ENCODE measurements around the gene LPIN1.

The LPIN1 gene, protein sequence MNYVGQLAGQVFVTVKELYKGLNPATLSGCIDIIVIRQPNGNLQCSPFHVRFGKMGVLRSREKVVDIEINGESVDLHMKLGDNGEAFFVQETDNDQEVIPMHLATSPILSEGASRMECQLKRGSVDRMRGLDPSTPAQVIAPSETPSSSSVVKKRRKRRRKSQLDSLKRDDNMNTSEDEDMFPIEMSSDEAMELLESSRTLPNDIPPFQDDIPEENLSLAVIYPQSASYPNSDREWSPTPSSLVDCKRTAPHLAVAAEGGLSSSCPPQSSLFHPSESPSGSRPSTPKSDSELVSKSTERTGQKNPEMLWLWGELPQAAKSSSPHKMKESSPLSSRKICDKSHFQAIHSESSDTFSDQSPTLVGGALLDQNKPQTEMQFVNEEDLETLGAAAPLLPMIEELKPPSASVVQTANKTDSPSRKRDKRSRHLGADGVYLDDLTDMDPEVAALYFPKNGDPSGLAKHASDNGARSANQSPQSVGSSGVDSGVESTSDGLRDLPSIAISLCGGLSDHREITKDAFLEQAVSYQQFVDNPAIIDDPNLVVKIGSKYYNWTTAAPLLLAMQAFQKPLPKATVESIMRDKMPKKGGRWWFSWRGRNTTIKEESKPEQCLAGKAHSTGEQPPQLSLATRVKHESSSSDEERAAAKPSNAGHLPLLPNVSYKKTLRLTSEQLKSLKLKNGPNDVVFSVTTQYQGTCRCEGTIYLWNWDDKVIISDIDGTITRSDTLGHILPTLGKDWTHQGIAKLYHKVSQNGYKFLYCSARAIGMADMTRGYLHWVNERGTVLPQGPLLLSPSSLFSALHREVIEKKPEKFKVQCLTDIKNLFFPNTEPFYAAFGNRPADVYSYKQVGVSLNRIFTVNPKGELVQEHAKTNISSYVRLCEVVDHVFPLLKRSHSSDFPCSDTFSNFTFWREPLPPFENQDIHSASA
- 136 to 199 (median 158) reads per million in 3 donors for total RNA-seq

DNA sequence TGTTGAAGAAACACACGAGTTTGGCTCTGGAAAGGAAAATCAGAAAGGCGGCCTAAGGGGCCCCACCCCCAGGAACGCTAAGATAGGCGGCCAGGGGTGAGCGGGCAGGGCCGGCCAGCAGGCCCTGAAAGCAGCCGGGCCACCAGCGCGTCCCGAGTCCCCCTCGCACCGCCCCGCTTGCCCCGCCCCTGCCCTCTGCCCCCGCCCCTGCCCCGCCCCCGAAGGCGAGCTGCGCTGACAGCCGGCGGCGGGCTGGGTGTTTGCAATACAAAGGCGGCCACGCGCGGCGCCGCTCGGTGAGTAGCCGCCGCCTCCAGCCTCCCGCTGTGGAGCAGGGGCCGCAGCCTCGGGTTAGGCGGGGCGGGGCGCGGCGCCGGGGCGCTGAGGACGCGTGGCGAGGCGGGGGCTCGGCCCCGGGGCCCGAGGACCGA, at the start of gene LPIN1:
Gene LPIN1, plus strand, starts transcription at position 257 of the 431 bp plus-strand sequence. CDS start 18,910 bp downstream, outside the sequence.
- peak within 1 kb of the TSS; percentile 81 for H3K27ac ChIP-seq (ENCODE audit: insufficient read depth, low read length, poor library complexity, severe bottlenecking)
- H3K4me1 ChIP-seq (ENCODE audit: control insufficient read depth, insufficient read depth, low read length, poor library complexity, severe bottlenecking), result peaks cover 58% of the 10 kb centered on the region
- peak within 1 kb of the TSS; percentile 66 for H3K4me3 ChIP-seq (ENCODE audit: insufficient read depth, low read depth, low read length, poor library complexity, severe bottlenecking)
- DNase-seq, result peak; percentile 80 to 82 (median 80)
- no peaks in the 10 kb centered on the region for H3K9me3 ChIP-seq (ENCODE audit: control insufficient read depth, low read length)
- H3K27me3 ChIP-seq (replicated peaks; ENCODE audit: control insufficient read depth, insufficient read depth, low read length, poor library complexity, severe bottlenecking), result no peaks in the 10 kb centered on the region
- no peaks in the 10 kb centered on the region for H3K36me3 ChIP-seq (ENCODE audit: control insufficient read depth, insufficient read depth, low read length)

DNA sequence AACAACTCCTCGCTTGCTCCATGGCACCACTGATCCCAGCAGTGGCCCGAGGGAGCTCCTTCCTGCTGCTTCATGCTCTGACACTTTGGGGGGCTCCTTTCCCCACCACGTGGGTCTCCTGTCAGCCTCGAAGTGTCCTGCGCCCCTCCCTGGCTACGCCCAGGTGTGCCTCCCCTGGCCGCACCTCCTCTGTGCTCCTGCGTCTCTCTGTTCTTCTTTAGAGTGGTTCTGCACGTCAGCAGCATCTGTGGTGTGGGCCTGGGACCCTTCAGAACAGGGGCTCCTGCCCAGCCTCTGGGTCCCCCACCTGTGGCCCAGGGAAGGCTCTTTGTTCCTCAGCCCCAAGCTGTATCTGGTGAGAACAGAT, 49.7 kb upstream of the LPIN1 start:
- H3K27me3 ChIP-seq (replicated peaks; ENCODE audit: control insufficient read depth, insufficient read depth, low read length, poor library complexity, severe bottlenecking), result no peaks in the 10 kb centered on the region
- no peaks in the 10 kb centered on the region for H3K36me3 ChIP-seq (ENCODE audit: control insufficient read depth, insufficient read depth, low read length)
- H3K9me3 ChIP-seq (ENCODE audit: control insufficient read depth, low read length), result no peaks in the 10 kb centered on the region
- H3K4me1 ChIP-seq (ENCODE audit: control insufficient read depth, insufficient read depth, low read length, poor library complexity, severe bottlenecking), result no peaks in the 10 kb centered on the region
- DNase-seq, result no peak
- H3K27ac ChIP-seq (ENCODE audit: insufficient read depth, low read length, poor library complexity, severe bottlenecking), result no peak overlapping the region
- H3K4me3 ChIP-seq (ENCODE audit: insufficient read depth, low read depth, low read length, poor library complexity, severe bottlenecking), result no peak overlapping the region

DNA sequence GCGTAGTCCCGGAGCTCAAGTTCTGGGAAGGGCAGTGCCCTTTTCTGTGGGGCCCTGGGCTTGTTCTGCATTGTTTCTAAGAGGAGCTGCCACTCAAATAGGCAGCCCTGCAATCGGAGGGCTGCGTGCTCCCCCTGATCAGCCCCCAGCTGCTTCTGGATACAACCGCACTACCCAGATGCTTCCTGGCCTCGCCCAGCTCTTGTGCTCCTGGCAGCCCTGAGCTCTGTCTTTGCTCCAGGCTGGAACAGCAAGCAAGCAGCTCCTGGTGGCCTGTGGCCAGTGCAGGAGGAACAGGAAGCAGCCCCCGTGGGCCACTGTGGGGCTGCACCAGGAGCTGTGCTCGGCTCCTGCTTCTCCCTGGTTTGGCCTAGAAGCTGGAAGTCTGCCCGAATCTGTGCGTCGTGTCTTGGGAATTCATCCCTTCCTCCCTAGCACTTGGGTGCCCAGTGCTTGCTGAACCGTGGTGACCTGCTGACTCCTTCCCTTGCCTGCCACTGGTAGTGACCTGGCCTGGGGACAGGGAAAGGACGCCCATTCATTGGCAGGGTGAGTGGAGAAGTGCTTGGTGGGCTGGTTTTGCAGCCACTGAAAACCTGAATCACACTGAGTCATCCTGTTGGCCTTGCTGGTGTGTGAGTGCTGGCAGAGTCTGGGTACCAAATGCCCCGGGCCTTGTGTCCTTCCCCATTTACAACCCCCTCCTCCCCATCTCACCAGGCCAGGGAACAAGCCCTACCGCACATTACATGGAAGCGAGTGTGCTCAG, 49.1 kb upstream of the LPIN1 start:
- no peaks in the 10 kb centered on the region for H3K4me1 ChIP-seq (ENCODE audit: control insufficient read depth, insufficient read depth, low read length, poor library complexity, severe bottlenecking)
- no peaks in the 10 kb centered on the region for H3K27me3 ChIP-seq (replicated peaks; ENCODE audit: control insufficient read depth, insufficient read depth, low read length, poor library complexity, severe bottlenecking)
- DNase-seq, result no peak
- no peak overlapping the region for H3K27ac ChIP-seq (ENCODE audit: insufficient read depth, low read length, poor library complexity, severe bottlenecking)
- no peaks in the 10 kb centered on the region for H3K36me3 ChIP-seq (ENCODE audit: control insufficient read depth, insufficient read depth, low read length)
- no peak overlapping the region for H3K4me3 ChIP-seq (ENCODE audit: insufficient read depth, low read depth, low read length, poor library complexity, severe bottlenecking)
- no peaks in the 10 kb centered on the region for H3K9me3 ChIP-seq (ENCODE audit: control insufficient read depth, low read length)

DNA sequence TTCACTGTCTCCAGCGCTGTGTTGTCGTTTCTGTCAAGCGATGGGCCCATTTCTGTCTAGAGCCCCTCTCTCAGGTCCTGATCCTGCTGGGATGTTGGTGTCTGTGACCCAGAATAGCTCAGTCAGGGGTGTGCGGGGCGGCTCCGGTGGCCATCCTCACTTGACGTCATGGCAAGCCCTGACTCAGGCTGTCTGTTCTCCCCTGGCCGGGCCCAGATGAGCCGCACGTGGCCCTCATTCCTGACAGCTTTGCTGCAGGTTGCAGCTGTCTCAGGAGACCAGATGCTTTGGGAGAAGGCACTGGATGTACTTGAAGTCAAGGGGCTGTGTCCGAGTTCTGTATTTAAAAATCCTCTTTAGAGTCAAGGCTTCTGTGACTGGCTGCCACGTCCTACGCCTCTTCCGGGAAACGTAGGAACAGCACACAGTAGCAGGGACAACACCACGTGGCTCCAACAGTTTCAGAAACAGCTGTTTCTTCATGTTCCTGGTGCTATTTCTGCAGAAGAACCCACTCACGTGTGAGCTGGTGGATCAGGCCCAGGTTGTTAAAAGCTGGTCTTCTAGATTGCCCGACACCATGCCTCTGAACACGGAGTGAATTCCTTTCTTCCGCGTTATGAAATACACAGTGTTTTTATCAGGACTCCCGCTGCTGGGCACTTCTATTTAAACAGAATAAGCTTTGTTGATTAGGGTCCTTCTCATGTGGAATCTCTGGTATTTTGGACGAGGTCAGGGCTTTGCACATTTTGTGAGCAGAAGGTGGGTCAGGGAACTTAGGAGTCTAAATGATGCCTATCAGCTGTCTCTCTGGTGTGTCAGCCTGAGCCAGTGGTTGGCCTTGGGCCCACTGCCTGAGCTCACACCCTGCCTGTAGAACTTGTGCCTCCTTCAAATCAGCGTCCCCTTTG, 48.2 kb upstream of the LPIN1 start:
- Histone ChIP-seq H3K27ac (ENCODE audit: insufficient read depth, low read length, poor library complexity, severe bottlenecking) (no peak overlapping the region), H3K9me3 (ENCODE audit: control insufficient read depth, low read length) (no peaks in the 10 kb centered on the region), H3K36me3 (ENCODE audit: control insufficient read depth, insufficient read depth, low read length) (no peaks in the 10 kb centered on the region), H3K27me3 (replicated peaks; ENCODE audit: control insufficient read depth, insufficient read depth, low read length, poor library complexity, severe bottlenecking) (no peaks in the 10 kb centered on the region), H3K4me3 (ENCODE audit: insufficient read depth, low read depth, low read length, poor library complexity, severe bottlenecking) (no peak overlapping the region), H3K4me1 (ENCODE audit: control insufficient read depth, insufficient read depth, low read length, poor library complexity, severe bottlenecking) (no peaks in the 10 kb centered on the region)
- DNase-seq, result no peak

DNA sequence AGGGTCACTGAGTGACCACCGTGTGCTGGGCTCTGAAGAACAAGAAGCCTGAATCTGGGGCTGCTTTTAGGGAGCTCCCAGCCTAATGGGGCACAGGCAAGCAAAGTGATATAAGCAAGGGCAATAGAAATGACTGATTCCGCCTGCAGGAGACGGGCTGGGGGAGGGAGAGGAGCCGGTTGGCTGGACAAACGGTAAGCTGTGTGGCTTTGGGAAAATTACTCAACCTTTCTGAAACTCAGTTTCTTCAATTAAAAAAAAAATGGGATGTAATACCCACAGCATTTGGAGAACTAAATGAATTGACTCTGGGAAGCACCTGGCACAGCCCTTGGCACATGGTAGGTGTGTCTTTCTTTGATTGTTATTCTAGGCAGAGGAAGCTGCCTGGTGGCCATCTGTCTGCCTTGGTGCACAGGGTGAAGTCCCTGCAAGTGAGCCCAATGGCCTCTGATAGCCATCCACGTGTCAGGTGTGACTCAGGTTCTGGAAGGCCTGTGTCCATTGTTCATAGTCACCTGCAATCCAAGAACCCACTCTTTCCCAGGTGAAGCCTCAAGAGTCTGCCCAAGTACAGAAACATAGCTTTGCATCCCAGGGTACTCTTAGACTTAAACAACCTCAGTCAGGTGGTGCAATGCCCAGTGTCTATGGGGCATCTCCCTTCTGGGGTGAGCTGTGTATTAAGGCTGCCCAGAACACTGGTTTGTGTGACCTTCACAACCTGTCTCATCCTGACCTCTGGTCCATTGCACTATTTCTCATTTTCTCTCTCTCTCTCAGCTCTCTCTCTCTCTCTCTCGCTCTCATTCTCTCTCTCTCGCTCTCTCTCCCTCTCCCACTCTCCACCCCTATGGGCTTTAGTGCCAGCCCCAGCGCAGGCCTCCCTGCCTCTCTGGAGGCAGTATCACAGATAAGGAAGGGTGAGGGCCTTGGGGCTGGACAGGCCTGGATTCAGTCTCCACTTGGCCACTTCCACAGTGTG, 46.5 kb upstream of the LPIN1 start:
- H3K4me3 ChIP-seq (ENCODE audit: insufficient read depth, low read depth, low read length, poor library complexity, severe bottlenecking), result no peak overlapping the region
- no peak for DNase-seq
- no peaks in the 10 kb centered on the region for H3K9me3 ChIP-seq (ENCODE audit: control insufficient read depth, low read length)
- H3K27ac ChIP-seq (ENCODE audit: insufficient read depth, low read length, poor library complexity, severe bottlenecking), result no peak overlapping the region
- no peaks in the 10 kb centered on the region for H3K36me3 ChIP-seq (ENCODE audit: control insufficient read depth, insufficient read depth, low read length)
- no peaks in the 10 kb centered on the region for H3K27me3 ChIP-seq (replicated peaks; ENCODE audit: control insufficient read depth, insufficient read depth, low read length, poor library complexity, severe bottlenecking)
- no peaks in the 10 kb centered on the region for H3K4me1 ChIP-seq (ENCODE audit: control insufficient read depth, insufficient read depth, low read length, poor library complexity, severe bottlenecking)

DNA sequence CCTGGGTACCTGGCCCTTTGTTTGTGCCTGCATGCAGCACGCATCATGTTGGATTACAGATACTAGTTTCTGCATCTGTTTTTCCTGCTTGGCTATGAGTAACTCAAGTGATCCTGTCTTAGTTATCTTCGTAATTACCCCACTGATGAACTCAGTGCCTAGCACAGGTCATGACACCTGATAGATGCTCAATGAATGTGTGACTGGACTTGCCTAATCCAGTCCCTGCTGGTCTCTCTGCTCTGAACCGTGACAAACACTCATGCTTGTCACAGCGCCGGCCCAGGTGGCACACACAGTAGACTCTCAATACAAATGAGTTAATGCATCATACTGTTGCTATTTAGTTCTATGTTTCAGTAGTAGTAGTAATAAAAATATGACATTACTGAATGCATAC, 45.2 kb upstream of the LPIN1 start:
- no peak for DNase-seq
- H3K4me3 ChIP-seq (ENCODE audit: insufficient read depth, low read depth, low read length, poor library complexity, severe bottlenecking), result no peak overlapping the region
- H3K9me3 ChIP-seq (ENCODE audit: control insufficient read depth, low read length), result no peaks in the 10 kb centered on the region
- H3K27me3 ChIP-seq (replicated peaks; ENCODE audit: control insufficient read depth, insufficient read depth, low read length, poor library complexity, severe bottlenecking), result no peaks in the 10 kb centered on the region
- H3K36me3 ChIP-seq (ENCODE audit: control insufficient read depth, insufficient read depth, low read length), result no peaks in the 10 kb centered on the region
- no peak overlapping the region for H3K27ac ChIP-seq (ENCODE audit: insufficient read depth, low read length, poor library complexity, severe bottlenecking)
- H3K4me1 ChIP-seq (ENCODE audit: control insufficient read depth, insufficient read depth, low read length, poor library complexity, severe bottlenecking), result no peaks in the 10 kb centered on the region

DNA sequence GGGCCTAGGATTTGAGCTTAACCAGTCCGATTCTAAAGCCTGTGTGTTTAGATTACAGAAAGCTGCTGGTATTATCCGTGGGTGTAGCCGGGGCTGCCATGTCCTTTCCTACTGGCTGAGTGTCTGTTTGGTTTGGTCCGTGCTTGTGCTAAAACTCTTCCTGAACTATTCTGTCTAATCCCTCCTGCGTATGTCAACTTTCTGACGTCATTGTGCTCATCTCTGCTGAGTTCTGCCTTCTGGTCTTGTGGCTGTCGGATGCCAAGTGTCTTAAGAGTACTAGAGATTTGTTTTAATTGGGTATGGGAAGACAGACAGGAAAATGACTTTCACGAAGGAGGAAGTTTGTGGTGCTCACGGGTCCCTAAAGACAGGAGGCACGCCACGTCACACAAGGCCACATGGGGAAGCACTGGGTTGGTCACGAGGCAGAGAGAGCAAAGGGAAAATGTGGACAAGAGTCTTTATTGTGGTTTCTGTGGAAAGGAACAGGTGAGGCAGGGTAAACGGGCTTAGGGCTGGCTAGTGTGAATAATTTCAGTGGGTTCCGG, 44.6 kb upstream of the LPIN1 start:
- H3K4me1 ChIP-seq (ENCODE audit: control insufficient read depth, insufficient read depth, low read length, poor library complexity, severe bottlenecking), result no peaks in the 10 kb centered on the region
- no peak for DNase-seq

DNA sequence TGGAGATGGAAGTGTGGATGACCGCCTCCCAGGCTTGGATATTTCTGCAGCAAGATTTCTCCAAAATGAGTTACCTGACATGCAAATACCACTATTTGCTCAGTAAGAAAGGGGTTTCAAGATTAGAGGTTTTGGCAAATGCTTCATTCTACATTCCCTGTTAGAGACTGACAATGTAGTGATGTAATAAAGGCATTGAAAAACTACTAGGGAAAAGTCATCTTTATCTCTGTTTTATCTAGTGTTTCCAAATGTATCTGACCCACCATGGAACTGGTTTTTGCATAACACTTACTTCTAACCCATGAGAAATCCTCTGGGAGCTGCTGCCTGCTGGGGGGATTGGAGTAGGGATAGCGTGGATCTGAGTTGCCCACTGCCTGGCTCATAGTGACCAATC, 43.5 kb upstream of the LPIN1 start:
- no peaks in the 10 kb centered on the region for H3K9me3 ChIP-seq (ENCODE audit: control insufficient read depth, low read length)
- H3K4me1 ChIP-seq (ENCODE audit: control insufficient read depth, insufficient read depth, low read length, poor library complexity, severe bottlenecking), result no peaks in the 10 kb centered on the region
- H3K36me3 ChIP-seq (ENCODE audit: control insufficient read depth, insufficient read depth, low read length), result no peaks in the 10 kb centered on the region
- H3K27ac ChIP-seq (ENCODE audit: insufficient read depth, low read length, poor library complexity, severe bottlenecking), result no peak overlapping the region
- no peak overlapping the region for H3K4me3 ChIP-seq (ENCODE audit: insufficient read depth, low read depth, low read length, poor library complexity, severe bottlenecking)
- DNase-seq, result no peak
- H3K27me3 ChIP-seq (replicated peaks; ENCODE audit: control insufficient read depth, insufficient read depth, low read length, poor library complexity, severe bottlenecking), result no peaks in the 10 kb centered on the region

More for the DNA sequence above, 44.6 kb upstream of the LPIN1 start:
- Histone ChIP-seq H3K27ac (ENCODE audit: insufficient read depth, low read length, poor library complexity, severe bottlenecking) (no peak overlapping the region), H3K9me3 (ENCODE audit: control insufficient read depth, low read length) (no peaks in the 10 kb centered on the region), H3K27me3 (replicated peaks; ENCODE audit: control insufficient read depth, insufficient read depth, low read length, poor library complexity, severe bottlenecking) (no peaks in the 10 kb centered on the region), H3K4me3 (ENCODE audit: insufficient read depth, low read depth, low read length, poor library complexity, severe bottlenecking) (no peak overlapping the region), H3K36me3 (ENCODE audit: control insufficient read depth, insufficient read depth, low read length) (no peaks in the 10 kb centered on the region)
